AG09309 (cell line): ENCODE measurements around the gene CXCL5.

Experiments used
- DNase-seq: peaks from one replicate; pipeline ENCODE4 v3.0.0-alpha.2; 2010; ENCODE audit warnings: low read depth
- H3K4me3 ChIP-seq: 2 replicates; pipeline ENCODE4 v1.5.1; 2011; ENCODE audit warnings: mild to moderate bottlenecking, low read depth, low read length, moderate library complexity; ENCODE audit not compliant: control insufficient read depth
- TF ChIP-seq, protein P1 (sequence below): IDR thresholded peaks from 2 replicates; pipeline ENCODE4 v1.5.1; 2011; ENCODE audit warnings: mild to moderate bottlenecking, low read depth, low read length, inconsistent platforms; ENCODE audit not compliant: insufficient read depth, control insufficient read depth; ENCODE audit errors: missing control alignments

CXCL5 gene

DNA sequence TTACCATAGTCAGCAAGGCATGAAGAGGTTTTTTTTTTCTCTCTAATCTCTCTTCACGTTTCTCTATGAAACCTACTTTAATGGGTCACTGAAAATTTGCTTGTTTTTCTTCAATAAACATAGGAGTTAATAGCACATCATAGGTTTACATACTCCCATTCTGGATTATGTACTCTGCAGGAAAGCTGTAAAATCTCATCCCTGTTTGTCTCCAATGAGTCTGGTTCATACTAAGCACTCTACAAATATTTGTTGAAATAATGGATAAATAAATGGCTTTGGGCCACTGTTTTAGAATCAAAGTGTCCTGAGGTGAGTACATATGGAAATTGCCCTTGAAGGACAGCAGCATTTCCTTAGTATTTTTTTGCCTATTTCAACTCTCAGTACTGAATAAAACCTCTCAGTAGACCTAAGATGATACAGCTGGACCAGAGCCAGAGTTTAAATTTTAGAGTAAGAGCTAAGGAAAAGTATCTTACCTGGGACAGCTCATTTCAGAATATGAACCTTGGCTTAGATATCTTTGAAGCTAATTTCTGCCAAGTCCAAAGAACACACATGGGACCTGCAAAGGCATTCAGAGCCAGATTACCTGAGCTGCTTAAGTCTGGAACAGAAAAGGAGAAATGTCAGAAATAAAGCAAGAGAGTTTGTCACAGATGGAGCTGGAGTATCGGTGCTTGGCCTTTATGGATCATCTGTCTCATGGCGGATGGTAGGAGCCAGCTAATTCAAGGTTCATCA lies 51.1 kb downstream of the CXCL5 start:
- no peak overlapping the region for H3K4me3 ChIP-seq
- no peak for DNase-seq
- TF ChIP-seq, protein P1, sequence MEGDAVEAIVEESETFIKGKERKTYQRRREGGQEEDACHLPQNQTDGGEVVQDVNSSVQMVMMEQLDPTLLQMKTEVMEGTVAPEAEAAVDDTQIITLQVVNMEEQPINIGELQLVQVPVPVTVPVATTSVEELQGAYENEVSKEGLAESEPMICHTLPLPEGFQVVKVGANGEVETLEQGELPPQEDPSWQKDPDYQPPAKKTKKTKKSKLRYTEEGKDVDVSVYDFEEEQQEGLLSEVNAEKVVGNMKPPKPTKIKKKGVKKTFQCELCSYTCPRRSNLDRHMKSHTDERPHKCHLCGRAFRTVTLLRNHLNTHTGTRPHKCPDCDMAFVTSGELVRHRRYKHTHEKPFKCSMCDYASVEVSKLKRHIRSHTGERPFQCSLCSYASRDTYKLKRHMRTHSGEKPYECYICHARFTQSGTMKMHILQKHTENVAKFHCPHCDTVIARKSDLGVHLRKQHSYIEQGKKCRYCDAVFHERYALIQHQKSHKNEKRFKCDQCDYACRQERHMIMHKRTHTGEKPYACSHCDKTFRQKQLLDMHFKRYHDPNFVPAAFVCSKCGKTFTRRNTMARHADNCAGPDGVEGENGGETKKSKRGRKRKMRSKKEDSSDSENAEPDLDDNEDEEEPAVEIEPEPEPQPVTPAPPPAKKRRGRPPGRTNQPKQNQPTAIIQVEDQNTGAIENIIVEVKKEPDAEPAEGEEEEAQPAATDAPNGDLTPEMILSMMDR, result no peak

DNA sequence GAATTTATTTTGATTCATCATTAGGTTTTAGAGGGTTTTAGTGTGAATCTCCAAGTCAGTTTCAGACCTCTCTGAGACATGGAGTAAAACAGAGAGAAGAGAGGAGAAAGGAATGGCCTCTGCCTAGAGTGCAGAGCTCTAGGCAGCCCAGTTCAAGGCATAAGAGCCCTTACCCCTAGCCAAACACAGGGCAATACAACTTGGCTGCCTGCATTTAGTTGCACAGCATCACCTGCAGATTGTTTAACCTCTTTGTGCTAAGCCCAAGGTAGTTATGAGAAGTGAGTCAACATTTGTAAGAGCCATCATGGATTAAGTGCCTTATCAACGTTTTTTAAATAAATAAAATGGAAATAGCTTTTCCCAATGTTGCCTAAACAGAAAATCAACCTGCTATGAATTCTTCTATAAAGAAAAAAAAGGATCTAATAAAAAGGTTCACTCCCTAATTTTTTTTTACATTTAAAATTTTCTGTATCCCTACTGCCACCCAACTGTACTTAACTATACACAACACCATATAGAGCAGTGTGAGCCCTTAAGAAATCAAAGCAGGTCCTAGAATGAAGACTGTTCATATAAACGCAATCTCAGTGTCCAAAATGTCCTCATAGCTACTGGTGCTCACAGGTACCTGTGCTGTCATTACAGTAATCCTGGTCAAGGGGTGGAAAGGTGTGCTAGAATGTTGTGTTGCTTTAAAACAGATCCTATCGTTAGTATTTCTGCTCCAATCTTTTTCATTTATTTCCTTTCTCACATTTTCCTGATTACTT lies 52.6 kb downstream of the CXCL5 start:
- no peak for DNase-seq
- TF ChIP-seq, protein P1, result no peak
- H3K4me3 ChIP-seq, result no peak overlapping the region
